Esophagus squamous epithelium (tissue), 5 donors: ENCODE results near the gene CHRNA4. TPM values are rescaled to one million over a fixed set of nuclear protein-coding genes. Genes with fewer than 3 reads are reported as not detected.

Experiments
- DNase-seq: peaks from one replicate; lab custom pipeline; 2025; lab: John Stamatoyannopoulos, UW
- H3K27ac ChIP-seq, 4 donors: fragments of 200-600 bp; sonication (generic); one replicate each; pipeline ENCODE4 v1.5.1; 2016 to 2019; ENCODE audit warnings: mild to moderate bottlenecking in 1 of 4
- H3K27me3 ChIP-seq, 4 donors: fragments of 200-600 bp; sonication (generic); 1 replicate in 3 of 4; 2 replicates in 1 of 4; pipeline versions ENCODE4 v1.5.1 to v1.6.0; 2017 to 2021; ENCODE audit warnings: antibody characterized with exemption in 1 of 4
- H3K36me3 ChIP-seq, 3 donors: fragments of 200-600 bp; sonication (generic); one replicate each; pipeline ENCODE4 v1.5.1; 2016 to 2019
- H3K4me1 ChIP-seq, 3 donors: fragments of 200-600 bp; sonication (generic); one replicate each; pipeline ENCODE4 v1.5.1; 2017 to 2019
- H3K4me3 ChIP-seq, 4 donors: fragments of 200-600 bp; sonication (generic); 1 replicate in 3 of 4; 2 replicates in 1 of 4; pipeline ENCODE4 v1.5.1; 2016 to 2019; ENCODE audit warnings: mild to moderate bottlenecking in 2 of 4, moderate library complexity in 1 of 4
- H3K9me3 ChIP-seq, 3 donors: fragments of 200-600 bp; sonication (generic); one replicate each; pipeline ENCODE4 v1.5.1; 2016 to 2019
- CTCF ChIP-seq, 6 experiments: fragments of 450-650 bp in 4 of 6; fragments of 200-600 bp in 2 of 6; sonication (generic) in 2 of 6; IDR thresholded peaks; one replicate each; pipeline ENCODE4 v1.5.1; 2016 to 2019; ENCODE audit warnings: antibody characterized with exemption in 6 of 6, mild to moderate bottlenecking in 4 of 6, moderate library complexity in 4 of 6
- POLR2A ChIP-seq, 4 donors: fragments of 450-650 bp; IDR thresholded peaks; one replicate each; pipeline ENCODE4 v1.6.1; 2017; ENCODE audit warnings: antibody characterized with exemption in 4 of 4, mild to moderate bottlenecking in 4 of 4, moderate library complexity in 3 of 4
- WGBS, 2 donors: methylation state at CpG; one replicate each; pipeline ENCODE4 v1.1.5; 2018; 5-methylcytosine and 5-hydroxymethylcytosine counted together
- intact Hi-C: fragments of 100-400 bp; cut with DNase I; formaldehyde crosslinking; loops from one replicate; pipeline ENCODE4 v1.15.0; 2022
- total RNA-seq, 4 donors: library from RNA; depleted of rRNA; stranded (reverse); fragments of >200 nt; gene quantifications; one replicate each; pipeline ENCODE4 v1.1.0, GENCODE V29; 2016
- donor health status: DM: yes; HTN: yes; CAD: no.

CHRNA4 gene
- total RNA-seq, 4 donors from 2014 or later, result not detected

DNA sequence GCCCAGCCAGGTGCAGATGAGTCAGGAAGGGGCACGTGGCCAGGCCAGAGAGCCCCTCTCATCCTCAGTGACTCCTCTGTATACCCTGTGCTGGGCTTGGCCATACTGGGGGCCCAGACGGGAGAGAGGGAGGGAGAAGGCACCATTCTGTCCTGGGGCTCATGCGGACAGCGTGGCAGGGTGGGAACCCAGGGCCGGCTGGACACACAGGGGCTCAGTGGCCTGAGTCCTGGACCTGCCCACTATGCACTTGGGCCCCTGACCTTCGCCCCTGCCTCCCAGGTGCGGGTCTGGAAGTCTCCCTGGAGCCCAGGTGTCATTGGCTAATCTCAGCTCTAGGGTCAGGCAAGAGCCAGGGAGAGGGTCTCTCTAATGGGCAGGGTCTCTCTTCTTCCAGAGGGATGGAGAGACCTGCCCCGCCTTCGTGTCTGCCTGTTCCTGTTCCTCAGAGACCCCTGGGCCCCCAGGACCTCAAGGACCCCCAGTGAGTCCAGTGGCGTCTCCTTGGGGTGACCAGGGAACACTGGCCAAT, 40.5 kb downstream of the CHRNA4 start:
- no peak for DNase-seq
- no peak overlapping the region for H3K4me3 ChIP-seq
- H3K36me3 ChIP-seq, result no peaks in the 10 kb centered on the region
- H3K9me3 ChIP-seq, result no peaks in the 10 kb centered on the region
- H3K27me3 ChIP-seq, result peaks cover 0 to 86% (median 0%) of the 10 kb centered on the region in 4 donors
- WGBS, 2 donors, result 8 to 93% methylated on average over 2 to 3 of the region's 10 CpGs
- intact Hi-C loops, result no loop called here
- peaks cover 0 to 6% (median 0%) of the 10 kb centered on the region in 3 donors for H3K4me1 ChIP-seq
- H3K27ac ChIP-seq, result no peak overlapping the region
- no peak for TF ChIP-seq CTCF (IDR thresholded peaks at IDR 0.05)
- no peak for TF ChIP-seq POLR2A (IDR thresholded peaks at IDR 0.05)

DNA sequence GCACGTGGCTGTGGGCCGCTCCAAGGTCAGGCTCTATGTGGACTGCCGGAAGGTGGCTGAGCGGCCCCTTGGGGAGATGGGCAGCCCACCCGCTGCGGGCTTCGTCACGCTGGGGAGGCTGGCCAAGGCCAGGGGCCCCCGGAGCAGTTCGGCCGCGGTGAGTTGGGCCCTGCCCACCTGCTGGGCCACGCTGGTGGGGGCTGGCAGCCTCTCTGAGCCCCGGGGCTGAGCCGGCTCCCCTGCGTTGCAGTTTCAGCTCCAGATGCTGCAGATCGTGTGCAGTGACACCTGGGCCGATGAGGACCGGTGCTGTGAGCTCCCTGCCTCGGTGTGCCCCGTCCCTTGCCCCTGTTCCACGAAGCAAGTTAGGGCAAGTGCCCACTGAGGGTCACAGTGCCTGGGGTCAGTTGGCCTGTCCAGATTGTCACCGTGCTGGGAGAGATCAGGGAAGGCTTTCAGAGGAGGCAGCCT, 41.1 kb downstream of the CHRNA4 start:
- intact Hi-C loops, result no loop called here
- DNase-seq, result no peak
- no peaks in the 10 kb centered on the region for H3K9me3 ChIP-seq
- peaks cover 0 to 86% (median 0%) of the 10 kb centered on the region in 4 donors for H3K27me3 ChIP-seq
- H3K36me3 ChIP-seq, result no peaks in the 10 kb centered on the region
- H3K4me3 ChIP-seq, result no peak overlapping the region
- WGBS, 2 donors, result no CpG with 5 or more reads among the region's 23 CpGs
- TF ChIP-seq POLR2A (IDR thresholded peaks at IDR 0.05) (no peak), CTCF (IDR thresholded peaks at IDR 0.05) (no peak)
- H3K27ac ChIP-seq, result no peak overlapping the region
- peaks cover 0 to 6% (median 0%) of the 10 kb centered on the region in 3 donors for H3K4me1 ChIP-seq

- 73 to 79% methylated on average over 3 to 6 of the region's 25 CpGs for WGBS, 2 donors
- DNase-seq, result no peak
- intact Hi-C loops, result no loop called here
Measured at GRCh38 chr20:63319164-63320040, 41.7 kb downstream of the CHRNA4 start.

DNA sequence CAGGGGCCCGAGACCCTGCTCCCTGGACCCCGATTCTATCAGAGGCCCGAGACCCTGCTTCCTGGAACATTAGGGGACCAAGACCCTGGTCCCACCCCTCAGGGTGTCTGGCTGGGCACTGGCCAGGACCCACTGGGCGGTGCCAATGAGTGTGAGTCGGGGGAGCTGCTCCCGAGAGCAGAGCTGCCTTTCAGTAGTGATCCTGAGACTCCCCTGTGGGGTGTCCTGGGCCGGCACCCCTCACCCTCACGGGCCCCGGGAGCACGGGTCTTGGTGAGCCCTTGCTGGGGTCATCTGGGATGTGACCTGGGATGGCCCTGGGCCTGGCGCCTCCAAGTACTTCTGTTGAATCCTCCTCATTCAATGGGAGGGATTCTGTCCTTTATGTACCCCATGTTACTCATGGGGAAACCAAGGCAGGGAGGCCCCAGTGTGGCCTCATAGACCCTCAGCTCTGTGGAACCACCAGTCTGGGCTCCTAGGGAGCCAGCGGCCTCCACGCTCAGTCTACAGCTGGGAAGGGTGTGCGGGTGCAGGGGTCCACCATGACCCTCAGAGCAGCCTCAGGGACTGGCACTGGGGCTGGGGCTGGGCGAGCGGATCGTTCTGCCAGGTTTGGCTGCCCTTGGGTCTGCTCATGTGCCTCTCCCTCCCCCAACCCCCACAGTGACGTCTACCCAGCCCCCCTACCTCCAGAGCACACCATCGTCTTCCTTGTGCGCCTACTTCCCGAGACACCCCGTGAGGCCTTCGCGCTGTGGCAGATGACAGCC, 42.6 kb downstream of the CHRNA4 start:
- Histone ChIP-seq H3K4me3 (no peak overlapping the region), H3K9me3 (no peaks in the 10 kb centered on the region), H3K36me3 (no peaks in the 10 kb centered on the region), H3K27me3 (peaks cover 0 to 85% (median 0%) of the 10 kb centered on the region in 4 donors), H3K27ac (no peak overlapping the region), H3K4me1 (peaks cover 0 to 6% (median 0%) of the 10 kb centered on the region in 3 donors)
- WGBS, 2 donors, result 80 to 100% methylated on average over 1 to 2 of the region's 24 CpGs
- DNase-seq, result no peak
- TF ChIP-seq CTCF (IDR thresholded peaks at IDR 0.05) (no peak), POLR2A (IDR thresholded peaks at IDR 0.05) (no peak)
- intact Hi-C loops, result no loop called here

More at GRCh38 chr20:63319164-63320040, 41.7 kb downstream of the CHRNA4 start:
- H3K27me3 ChIP-seq, result peaks cover 0 to 86% (median 0%) of the 10 kb centered on the region in 4 donors
- H3K9me3 ChIP-seq, result no peaks in the 10 kb centered on the region
- peaks cover 0 to 6% (median 0%) of the 10 kb centered on the region in 3 donors for H3K4me1 ChIP-seq
- no peaks in the 10 kb centered on the region for H3K36me3 ChIP-seq
- no peak overlapping the region for H3K4me3 ChIP-seq
- H3K27ac ChIP-seq, result no peak overlapping the region
- TF ChIP-seq POLR2A (IDR thresholded peaks at IDR 0.05) (no peak), CTCF (IDR thresholded peaks at IDR 0.05) (no peak)
